ENCODE data around the gene METAP2. TPM values are rescaled to one million over a fixed set of nuclear protein-coding genes. Genes with fewer than 3 reads are reported as not detected.

METAP2 gene
- total RNA-seq, 1 experiment from 2014 or later: 127 TPM

DNA sequence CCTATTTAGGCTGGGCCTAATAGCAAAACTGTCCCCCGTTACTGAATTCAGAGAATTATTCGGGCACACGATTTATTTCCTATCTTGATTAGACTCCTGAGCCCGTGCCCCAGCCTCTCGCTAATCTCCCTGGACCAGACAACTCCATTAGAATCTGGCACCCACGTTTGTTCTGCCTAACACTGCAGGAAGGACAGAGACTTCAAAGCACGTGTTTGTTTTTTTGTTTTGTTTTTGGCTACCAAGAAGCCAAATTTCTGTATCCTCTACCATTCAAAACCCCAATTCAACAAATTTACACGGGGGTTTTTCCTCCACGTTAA, 72.5 kb downstream of the METAP2 start (continued):
- TF ChIP-seq SIN3A (IDR thresholded peaks at IDR 0.05; ENCODE audit: low read depth) (no peak), FOSL1 (IDR thresholded peaks at IDR 0.05; ENCODE audit: low read depth) (no peak), CBX3 (IDR thresholded peaks at IDR 0.05; ENCODE audit: low read depth) (no peak), YY1 (IDR thresholded peaks at IDR 0.05; ENCODE audit: extremely low read depth, insufficient replicate concordance, low read depth, low read length) (no peak)
- TF ChIP-seq, protein P1, sequence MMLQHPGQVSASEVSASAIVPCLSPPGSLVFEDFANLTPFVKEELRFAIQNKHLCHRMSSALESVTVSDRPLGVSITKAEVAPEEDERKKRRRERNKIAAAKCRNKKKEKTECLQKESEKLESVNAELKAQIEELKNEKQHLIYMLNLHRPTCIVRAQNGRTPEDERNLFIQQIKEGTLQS (IDR thresholded peaks at IDR 0.05): no peak

- ChIA-PET POLR2A (no interaction called here), RAD21 (ENCODE audit: low non-redundant PET in 1 of 2, low total read pairs in 2 of 2, uncharacterized antibody in 2 of 2, unreplicated experiment in 2 of 2) (no interaction called here), CTCF (no interaction called here)
- DNase-seq (ENCODE audit: low read depth, low spot score) (no peak), ATAC-seq (no peak)
- Histone ChIP-seq H4K20me1 (ENCODE audit: insufficient read depth) (no peaks in the 10 kb centered on the region), H3K9me2 (ENCODE audit: insufficient read depth) (no peaks in the 10 kb centered on the region), H3K27ac (ENCODE audit: low read depth, low read length) (no peak overlapping the region), H3K9ac (ENCODE audit: low read length) (no peak overlapping the region), H3K79me2 (ENCODE audit: insufficient read depth, low read length) (no peaks in the 10 kb centered on the region), H3K27me3 (ENCODE audit: insufficient read depth, low read length) (no peaks in the 10 kb centered on the region), H2AFZ (ENCODE audit: low read depth, low read length, poor library complexity, severe bottlenecking) (no peak overlapping the region), H3K9me3 (ENCODE audit: control insufficient read depth in 1 of 2, insufficient read depth in 1 of 2, low read depth in 1 of 2, low read length in 2 of 2) (no peaks in the 10 kb centered on the region; a peak in 2 of 4 replicates), H3K4me3 (replicated peaks in 1 of 2; ENCODE audit: low read depth in 1 of 2, low read length in 2 of 2) (no peak overlapping the region), H3K4me1 (ENCODE audit: control insufficient read depth in 1 of 2, insufficient read depth in 2 of 2, low read length in 2 of 2) (no peaks in the 10 kb centered on the region), H3K4me2 (ENCODE audit: low read length) (no peak overlapping the region), H3K36me3 (ENCODE audit: control insufficient read depth in 1 of 2, insufficient read depth in 2 of 2, low read length in 2 of 2) (no peaks in the 10 kb centered on the region)
- TF ChIP-seq FOSL1 (IDR thresholded peaks at IDR 0.05; ENCODE audit: low read depth): no peak
- TF ChIP-seq MAX (IDR thresholded peaks at IDR 0.05): no peak
- no peak for TF ChIP-seq RAD21 (IDR thresholded peaks at IDR 0.05; ENCODE audit: low read depth)
- no peak for TF ChIP-seq EZH2 (IDR thresholded peaks at IDR 0.05)
- no peak for TF ChIP-seq SRF (IDR thresholded peaks at IDR 0.05; ENCODE audit: low read depth)
- no peak for TF ChIP-seq ZNF274 (IDR thresholded peaks at IDR 0.05; ENCODE audit: low read depth, low read length)
- no peak for TF ChIP-seq POLR2AphosphoS5 (IDR thresholded peaks at IDR 0.05; ENCODE audit: low read depth, low read length)
- TF ChIP-seq ZFX (IDR thresholded peaks at IDR 0.05): no peak
- TF ChIP-seq SP1 (IDR thresholded peaks at IDR 0.05; ENCODE audit: low read depth): no peak
- no peak for TF ChIP-seq SIN3A (IDR thresholded peaks at IDR 0.05; ENCODE audit: low read depth)
- no peak for TF ChIP-seq EGR1 (IDR thresholded peaks at IDR 0.05; ENCODE audit: low read depth)
- TF ChIP-seq EZH2phosphoT487 (IDR thresholded peaks at IDR 0.05; ENCODE audit: borderline replicate concordance): no peak
- TF ChIP-seq, protein P2, sequence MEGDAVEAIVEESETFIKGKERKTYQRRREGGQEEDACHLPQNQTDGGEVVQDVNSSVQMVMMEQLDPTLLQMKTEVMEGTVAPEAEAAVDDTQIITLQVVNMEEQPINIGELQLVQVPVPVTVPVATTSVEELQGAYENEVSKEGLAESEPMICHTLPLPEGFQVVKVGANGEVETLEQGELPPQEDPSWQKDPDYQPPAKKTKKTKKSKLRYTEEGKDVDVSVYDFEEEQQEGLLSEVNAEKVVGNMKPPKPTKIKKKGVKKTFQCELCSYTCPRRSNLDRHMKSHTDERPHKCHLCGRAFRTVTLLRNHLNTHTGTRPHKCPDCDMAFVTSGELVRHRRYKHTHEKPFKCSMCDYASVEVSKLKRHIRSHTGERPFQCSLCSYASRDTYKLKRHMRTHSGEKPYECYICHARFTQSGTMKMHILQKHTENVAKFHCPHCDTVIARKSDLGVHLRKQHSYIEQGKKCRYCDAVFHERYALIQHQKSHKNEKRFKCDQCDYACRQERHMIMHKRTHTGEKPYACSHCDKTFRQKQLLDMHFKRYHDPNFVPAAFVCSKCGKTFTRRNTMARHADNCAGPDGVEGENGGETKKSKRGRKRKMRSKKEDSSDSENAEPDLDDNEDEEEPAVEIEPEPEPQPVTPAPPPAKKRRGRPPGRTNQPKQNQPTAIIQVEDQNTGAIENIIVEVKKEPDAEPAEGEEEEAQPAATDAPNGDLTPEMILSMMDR (IDR thresholded peaks at IDR 0.05 in 2 of 3, conservative IDR thresholded peaks at IDR 0.05 in 1 of 3; ENCODE audit: borderline replicate concordance in 1 of 3, insufficient read depth in 1 of 3, low read depth in 2 of 3, low read length in 2 of 3): no peak
- no TSS peak for BruUV-seq (replicated peaks)
- intact Hi-C loops (cut with micrococcal nuclease): no loop called here
These were observed 73.6 kb downstream of the METAP2 start for GRCh38 chr12:95547522-95548055.

Measured in HCT116 (cell line).